M059J (cell line): ENCODE measurements around the gene MAP9. TPM values are rescaled to one million over a fixed set of nuclear protein-coding genes. Genes with fewer than 3 reads are reported as not detected.
"Not testable (repeated sequence)": the region's sequence is repeated elsewhere in the genome, so short reads cannot be mapped to it uniquely, and the experiment has no call there.

Experiments used
- DNase-seq: peaks from one replicate; pipeline ENCODE4 v3.0.0-alpha.2; 2012; ENCODE audit warnings: low read depth
- total RNA-seq: library from RNA; depleted of rRNA; stranded (reverse); fragments of >200 nt; shearing (Covaris generic); gene quantifications from 2 replicates; pipeline ENCODE4 v1.2.3, GENCODE V29; 2014; rRNA removed

Gene MAP9
- total RNA-seq: 6.7 and 10.7 TPM in 2 replicates

DNA sequence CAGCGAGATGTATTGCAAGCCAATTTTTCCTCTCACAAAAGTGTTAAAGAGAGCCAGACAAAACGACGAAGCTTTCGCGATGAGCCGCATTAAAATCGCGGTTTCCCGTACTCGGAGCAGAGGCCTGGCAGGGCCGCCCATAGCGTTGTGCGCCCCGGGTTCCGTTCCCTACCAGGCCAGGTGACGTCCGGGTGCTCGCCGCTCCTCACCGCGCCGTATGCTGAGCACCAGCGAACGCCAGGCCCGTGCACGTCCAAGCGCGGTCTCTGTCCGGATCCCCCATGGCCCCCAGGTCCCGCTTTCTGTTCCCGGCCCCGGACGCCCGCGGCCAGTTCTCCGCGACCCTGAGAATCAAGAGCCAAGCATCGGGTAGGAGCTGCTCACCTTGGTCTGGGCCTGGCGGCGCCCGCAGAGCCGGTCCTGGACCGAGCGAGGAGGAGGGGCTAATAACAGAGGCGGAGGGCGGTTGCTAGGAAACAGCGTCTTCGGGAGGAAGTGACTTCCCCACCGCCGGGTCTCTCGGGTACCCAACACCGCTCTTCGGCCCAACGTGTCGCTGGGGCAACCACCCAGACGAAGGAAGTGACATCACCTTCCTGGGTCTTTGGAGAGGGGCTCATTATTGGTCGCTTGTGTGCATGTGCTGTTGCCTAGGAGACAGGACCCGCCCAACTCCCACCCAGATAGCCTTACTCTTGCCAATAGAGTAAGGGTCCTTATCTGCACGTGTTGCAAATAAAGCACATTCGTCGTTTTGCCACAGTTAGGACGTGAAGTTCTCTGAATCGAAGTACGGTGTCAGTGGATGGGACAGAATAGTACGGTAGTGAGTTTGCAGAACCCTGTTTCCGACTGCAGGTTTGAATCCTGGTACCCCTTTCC lies at the start of gene MAP9:
Gene MAP9 (minus strand): TSS at position 579 of the 882 bp plus-strand sequence. CDS start 1,115 bp downstream, outside the sequence.
- DNase-seq: peak; percentile 98

DNA sequence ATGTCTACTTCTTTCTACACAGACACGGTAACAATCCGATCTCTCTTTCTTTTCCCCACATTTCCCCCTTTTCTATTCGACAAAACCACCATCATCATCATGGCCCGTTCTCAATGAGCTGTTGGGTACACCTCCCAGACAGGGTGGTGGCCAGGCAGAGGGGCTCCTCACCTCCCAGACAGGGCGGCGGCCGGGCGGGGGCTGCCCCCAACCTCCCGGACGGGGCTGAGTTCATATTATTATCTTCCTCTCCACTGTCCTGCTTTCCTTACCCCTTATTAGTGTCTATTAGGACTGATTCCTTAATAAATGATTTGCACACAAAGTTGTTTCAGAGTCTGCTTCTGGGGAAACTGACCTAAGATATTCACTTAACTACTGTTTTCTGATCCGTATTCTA lies 48.0 kb upstream of the MAP9 start:
- DNase-seq: not testable (repeated sequence)

DNA sequence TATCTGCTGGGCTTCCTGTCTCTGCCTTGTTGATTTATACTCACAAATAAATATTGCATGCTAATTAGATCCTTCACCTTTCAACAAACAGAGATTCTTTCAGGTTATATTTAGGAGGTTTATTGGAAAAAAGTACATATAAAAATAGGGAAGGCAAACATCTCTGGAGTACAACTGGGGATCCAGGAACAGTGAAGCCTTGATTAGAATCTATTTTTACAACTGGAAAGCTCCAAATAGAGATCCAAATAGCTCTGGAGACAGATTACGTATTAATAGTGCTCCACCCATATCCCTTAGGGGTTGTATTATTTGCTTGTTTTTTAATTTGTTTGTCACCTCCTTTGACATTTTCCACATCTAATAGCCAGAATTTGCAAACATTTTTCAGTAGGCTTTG lies 46.9 kb upstream of the MAP9 start:
- DNase-seq: no peak

DNA sequence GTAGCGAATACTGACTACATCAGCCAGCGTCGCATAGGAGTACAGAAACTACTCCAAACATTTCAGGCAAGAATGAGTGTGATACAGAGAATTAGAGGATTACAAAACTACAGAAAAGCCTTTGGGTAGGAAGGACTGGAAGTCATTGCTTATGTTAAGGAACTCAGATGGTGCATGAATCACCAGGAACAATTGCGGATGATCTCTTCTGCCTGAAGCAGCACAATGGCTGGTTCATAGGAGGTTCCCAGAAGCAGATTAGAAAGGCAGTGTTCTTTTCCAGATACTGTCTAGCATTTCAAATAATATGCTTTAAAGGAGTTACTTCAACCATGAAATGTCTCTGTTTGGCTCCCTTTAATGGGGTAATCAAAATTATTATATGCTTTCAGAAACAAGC lies 42.5 kb upstream of the MAP9 start:
- DNase-seq: peak; percentile 43

DNA sequence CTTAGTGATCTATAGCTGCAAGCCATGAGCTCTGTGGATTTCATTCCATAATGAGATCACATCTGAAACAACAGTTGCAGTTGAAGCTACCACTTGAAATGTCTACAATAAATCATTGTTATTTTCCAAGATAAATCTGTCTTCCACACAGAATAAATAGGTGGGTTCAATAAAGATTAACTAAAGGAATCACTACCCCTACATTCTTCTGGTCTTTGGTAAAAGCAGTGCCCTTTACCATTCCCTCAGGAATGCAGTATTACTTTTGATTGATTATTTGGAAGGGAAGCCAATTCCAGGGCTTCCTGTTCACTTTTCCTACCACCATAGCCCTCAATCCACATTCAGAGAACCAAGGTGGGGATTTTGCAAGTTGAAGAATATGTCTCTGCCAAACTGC lies 38.9 kb upstream of the MAP9 start:
- DNase-seq: no peak

DNA sequence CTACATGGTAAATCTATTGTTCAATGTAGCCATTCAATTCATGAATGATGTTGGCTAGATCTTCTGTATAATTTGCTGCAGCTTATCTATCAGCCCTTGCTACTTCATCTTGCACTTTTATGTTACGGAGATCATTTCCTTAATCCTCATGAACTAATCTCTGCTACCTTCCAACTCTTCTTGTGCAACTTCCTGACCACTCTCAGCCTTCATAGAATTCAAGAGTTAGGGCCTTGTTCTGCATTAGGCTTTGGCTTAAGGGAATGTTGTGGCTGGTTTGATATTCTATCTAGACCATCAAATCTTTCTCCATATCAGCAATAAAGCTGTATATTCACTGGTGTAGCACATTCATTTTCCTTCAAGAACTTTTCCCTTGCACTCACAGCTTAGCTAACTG lies 36.7 kb upstream of the MAP9 start:
- DNase-seq: no peak

DNA sequence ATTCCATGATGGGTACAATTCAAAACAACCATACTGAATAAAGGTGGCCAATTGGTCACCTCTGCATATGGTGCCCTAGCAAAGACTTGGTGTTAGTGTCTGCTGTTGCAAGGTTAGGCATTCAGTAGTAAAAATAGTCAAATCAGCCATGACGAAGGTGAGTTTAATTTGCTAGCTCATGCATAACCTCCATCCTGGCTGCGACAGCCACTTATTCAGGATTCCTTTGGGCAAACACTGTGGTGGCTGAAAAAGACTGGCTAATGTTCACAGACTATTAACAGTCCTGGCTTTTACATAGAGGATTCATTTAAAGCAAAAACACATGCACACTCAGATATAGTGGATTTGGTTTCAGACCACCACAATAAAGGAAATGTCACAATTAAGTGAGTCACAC lies 34.8 kb upstream of the MAP9 start:
- DNase-seq: no peak

DNA sequence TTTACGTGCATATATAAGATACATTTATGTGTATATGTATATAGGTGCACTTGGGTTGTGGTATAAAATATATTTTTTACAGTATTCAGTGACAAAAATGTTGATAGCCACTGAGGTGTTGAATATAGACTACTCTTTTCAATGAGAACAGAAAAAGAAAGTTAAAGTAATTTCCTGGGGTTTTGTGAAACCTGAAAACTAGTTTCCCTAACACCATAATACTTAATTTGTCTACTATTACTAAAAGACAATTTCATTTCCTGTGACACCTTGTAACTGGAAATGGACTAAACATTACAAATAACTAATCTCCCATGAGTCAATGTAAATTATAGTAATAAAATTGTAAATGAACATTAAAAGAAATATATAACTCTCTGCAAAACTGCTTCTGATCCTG lies 32.0 kb upstream of the MAP9 start:
- no peak for DNase-seq

DNA sequence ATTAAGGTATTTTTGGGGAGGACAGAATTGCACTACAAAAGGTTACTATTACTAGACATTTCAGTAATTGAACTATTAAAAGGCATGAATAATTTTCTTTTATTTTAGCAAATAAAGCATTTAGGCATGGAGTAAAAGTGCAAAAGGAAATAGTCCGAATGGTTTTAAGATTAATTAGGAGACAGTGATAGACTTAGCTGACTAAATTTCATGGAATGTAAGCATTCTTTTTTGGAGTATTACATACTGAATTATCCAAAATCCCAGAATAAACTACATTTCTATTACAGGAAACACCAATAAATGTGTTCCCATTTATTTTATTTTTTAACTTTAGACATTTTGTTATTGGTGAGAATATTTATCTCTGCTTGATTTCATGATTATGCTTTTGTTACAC lies 30.7 kb upstream of the MAP9 start:
- DNase-seq: no peak

DNA sequence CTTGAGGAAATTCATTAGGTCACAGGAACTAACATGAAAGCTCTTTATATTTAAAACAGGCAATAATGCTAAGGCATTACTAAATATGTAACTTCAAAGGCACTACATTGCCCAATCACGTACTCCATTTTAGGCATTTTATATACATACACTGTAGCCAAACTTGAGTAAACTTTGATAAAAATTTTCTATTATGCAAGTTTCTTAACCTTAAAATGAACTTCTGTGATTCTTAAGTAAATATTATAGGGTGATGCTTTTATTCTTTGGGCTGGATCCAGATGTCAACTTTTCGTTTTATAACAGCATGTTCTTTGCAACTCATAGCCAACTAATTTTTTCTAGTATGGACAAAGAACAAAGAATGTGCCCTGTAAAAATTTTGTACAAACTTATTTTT lies 28.3 kb upstream of the MAP9 start:
- no peak for DNase-seq

DNA sequence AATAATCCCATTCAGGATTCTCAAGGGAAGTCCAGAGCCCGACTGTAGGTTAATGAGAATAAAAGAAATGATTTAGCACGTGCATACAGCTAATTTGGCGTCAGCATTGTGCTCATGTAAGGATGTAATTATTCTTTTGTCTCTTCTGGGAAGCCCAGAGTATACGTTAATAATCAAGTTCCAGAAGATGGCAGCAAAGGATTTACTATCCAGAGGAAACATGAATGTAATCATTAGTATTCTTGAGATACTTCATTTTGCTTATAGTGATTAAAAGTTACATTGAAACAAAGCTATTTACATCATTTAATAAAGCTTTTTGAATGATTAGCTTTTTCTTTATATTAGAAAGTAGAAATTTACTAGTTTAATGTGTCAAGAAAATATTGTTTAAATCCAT lies 27.1 kb upstream of the MAP9 start:
- DNase-seq: peak; percentile 43

DNA sequence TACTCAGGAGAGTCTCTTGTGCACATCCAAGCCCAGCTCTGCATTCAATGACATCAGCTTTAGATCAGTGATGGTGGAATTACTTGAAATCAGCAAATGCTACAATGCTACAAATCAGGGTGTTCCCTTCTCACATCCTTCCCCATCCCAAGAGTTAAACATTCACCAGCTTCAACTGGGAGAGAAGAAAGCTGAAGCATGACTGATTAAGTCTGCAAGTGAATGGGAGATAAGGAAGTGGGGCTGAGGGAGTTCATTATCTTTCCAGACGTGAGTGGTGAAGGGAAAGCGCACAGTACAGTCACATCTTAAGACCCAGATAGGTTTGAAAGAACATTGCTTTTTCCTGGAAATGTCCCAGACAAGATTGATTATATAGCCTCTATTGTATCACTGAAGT lies 26.2 kb upstream of the MAP9 start:
- no peak for DNase-seq

DNA sequence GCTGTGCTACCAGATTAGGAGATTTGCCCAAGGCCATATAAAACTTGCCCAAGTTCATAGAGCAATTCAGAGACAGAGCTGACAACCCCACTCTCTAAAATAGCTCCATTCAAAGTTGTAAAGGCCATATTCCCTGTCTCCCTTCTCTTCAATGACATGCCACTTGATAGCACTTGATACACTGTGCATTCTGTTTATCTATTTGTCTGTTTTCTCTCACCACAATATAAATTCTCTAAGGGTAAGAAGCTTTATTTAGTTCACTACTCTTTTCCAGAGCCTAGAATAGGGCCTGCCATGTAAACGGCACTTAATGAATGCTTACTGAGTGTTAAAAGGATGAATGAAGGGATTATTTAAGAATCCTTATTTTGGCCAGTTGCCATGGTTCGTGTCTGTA lies 24.1 kb upstream of the MAP9 start:
- DNase-seq: no peak

DNA sequence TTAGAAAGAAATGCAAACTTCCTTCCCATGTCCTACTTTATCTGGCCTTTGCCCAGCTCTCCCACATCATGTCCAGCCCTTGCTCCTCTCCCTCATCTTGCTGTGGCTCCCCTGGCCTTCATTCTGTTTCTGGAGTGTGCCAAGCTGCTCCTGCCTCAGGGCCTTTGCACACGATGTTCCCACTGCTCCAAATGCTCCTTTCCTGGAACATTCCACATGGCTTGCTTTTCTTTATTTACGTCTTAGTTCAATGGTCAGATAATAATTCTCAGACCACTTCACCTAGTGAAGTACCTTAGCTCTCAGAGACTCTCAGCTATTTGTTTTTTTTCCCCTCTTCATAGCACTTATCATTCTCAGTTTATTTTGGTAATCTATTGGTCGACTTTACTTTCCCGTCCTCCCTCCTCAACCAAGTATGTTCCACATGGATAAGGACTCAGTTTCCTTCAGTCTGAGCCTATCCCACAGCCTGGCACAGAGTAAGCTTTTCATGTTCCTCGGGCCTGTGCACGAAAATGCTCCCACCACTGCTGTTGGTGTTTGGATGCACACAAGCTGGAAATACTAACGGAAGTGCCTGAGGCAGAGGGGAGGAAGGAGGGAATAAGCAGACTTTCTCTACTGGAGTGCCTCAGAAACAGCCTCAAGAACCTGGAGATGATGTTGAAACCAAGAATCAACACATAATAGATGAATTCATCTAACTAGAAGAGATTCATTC lies 23.4 kb upstream of the MAP9 start:
- DNase-seq: no peak

DNA sequence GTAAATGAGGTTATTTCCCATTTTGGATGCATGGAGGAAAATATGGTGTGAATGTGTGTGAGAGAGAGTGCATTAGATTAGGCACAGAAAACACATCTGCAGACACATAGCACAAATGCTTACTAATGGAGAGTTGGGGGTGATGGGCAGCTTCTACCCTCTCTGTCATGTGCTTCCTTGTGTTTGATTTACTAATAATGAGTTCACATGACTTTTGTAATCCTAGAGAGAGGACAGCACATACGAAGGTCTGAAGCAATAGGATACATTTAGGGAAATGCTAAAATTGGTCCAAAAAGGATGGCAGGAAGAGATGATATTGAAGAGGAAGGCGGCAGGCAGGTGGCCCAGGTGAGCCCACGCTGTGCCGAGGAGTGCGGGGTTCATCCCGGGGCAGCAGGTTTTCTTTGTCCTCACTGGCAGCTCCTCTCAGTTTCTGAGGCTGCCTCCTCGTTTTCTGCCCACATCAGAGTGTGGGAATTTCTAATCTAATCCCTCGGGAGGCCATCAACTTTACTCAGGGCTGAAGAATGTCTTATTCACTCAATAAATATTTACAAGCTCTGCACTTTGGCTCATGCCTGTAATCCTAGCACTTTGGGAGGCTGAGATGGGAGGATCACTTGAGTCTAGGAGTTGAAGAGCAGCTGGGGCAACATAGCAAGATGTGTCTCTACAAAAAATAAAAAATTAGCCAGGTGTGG lies 15.9 kb upstream of the MAP9 start:
- peak; percentile 87 for DNase-seq

DNA sequence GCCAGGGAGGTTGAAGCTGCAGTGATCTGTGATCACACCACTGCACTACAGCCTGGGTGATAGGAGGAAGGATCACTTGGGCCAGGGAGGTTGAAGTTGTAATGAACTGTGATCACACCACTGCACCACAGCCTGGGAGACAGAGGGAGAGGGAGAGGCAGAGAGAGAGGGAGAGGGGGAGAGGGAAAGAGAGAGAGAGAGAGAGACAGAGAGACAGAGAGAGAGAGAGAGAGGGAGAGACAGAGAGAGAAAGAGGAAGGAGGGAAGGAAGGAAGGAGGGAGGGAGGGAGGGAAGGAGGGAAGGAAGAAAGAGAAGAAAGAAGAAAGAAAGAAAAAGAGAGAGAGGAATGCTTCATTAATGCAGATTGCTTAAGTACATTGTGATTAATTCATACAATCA lies 15.2 kb upstream of the MAP9 start:
- DNase-seq: no peak

DNA sequence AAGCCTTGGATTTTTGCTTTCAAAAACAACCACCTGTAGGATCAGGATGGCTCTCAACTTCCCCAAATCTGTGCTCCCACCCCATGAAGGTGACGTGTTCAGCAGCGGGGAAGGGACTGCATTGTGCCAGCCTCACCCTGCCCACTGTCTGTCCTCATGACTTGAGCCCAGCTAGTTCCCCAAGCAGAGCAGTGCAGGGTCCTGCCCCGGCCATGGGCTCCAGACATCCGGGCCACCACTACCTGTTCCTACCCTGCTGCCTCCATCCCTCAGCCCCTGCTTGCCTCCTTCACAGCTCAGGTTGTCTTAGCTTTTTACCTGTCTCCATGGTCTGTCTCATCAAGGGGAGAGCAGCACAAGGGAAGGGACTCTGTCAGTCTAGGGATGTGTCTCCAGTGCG lies 11.4 kb upstream of the MAP9 start:
- DNase-seq: no peak

DNA sequence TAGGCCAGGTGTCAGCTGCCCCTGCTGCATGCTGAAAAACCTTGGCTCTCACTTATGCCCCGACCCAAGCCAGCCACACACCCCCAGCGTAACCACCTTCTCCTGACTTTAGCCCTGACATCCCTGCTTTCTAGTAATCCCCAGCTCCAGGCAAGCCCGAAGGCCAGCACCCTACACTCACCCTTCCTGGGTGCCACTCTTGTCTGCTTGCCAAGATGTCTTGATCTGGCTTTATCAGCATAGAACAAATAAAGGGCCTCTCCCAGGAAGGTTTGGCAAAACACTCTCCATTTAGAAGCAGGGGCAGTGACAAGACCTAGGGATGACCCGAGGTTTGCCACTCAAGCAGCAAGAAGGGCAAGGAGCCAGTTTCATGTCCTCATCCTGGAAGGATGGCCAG lies 6.8 kb upstream of the MAP9 start:
- no peak for DNase-seq

DNA sequence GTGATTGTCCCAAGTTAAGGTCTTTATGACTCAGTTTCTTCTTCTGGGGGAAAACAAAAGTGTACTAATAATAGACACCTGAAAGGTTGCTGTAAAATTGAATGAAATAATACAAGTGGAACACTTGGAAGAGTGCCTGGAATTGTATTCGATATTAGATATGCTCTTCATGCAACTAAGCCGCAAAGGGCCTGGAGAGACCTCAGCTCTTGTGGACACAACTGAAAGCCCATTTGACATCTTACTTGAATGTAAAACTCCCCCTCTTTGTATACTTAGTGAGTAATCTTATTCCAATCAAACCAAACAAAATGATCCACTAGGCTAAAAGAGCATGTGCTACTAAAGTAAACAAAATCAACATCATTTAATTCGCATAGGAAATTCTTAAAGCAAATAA lies 511 bp upstream of the MAP9 start:
- peak; percentile 45 for DNase-seq

DNA sequence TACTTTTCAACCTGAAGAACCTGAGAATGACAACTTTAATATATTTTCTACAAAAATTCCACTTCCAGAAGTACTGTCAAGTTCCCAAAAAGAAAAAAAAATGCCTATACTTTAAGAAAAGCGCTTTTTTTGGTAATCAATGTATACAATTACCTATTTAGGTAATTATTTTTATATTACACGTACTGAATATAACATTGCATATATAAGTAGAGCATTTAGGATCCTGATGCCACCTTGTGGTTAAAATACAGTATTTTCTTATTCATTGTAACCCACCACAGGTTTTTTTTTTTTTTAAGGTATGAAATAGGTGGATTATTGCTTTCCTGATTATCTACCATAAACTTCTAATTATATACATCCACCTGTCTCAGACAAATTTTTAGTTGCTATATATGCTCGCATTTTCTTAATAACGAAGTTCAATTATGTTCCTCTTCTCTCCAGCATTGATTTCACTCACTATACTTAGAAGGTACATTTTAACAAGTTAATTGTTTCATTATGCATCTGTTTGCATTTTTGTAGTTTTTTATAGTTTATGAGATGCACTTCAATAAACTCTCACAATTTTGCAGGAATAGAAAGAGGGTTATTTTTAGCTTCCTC lies 5.2 kb downstream of the MAP9 start:
- DNase-seq: peak; percentile 19

DNA sequence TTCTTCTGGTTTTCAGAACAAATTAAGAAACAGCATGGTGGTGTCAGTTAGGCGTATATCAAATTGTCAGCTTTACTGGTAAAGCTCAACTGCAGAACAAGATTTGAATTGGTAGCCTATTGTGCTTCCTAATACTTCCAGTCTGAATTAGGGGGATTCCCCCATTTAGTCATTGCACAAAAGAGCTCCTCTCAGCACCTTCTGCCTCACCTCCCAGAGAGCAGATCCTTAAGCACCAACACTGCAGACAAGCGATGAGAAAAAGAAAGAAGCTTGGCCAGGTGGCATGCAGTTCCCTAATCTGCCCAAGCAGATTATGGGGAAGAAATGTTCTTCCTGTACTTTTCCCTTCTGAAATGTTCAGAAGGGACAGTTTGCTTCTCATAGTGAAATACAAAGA lies 9.2 kb downstream of the MAP9 start:
- DNase-seq: no peak

DNA sequence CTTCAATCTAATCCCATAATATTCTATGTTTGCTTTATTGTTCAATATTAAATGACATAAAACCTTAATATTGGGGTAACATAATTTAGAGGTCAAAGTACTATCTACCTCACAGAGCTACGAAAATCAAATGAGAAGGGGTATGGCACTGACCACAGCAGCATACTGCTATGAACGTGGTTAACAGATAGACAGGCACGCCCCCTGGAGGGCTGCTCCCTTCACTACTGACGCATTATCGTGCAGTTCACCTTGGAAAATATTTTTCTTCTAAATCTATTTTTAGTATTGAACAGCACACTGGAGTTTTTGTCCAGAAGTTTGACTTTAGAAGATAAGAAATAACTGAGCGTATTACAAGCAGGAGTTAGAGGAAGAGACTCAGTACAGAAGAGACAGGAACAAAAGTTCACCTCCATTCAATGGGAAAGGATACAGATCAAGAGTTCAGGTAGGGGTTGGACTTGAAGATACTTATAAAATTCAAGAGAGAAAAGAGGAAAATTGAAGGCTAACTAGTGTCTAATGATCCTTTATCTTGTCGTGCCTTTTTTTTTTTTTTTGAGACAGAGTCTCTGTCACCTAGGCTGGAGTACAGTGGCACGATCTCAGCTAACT lies 22.7 kb downstream of the MAP9 start:
- peak; percentile 8 for DNase-seq
